K562 (cell line): ENCODE data around the gene STK26. TPM values are rescaled to one million over a fixed set of nuclear protein-coding genes. Genes with fewer than 3 reads are reported as not detected.

Experiments used
- ATAC-seq: fragments of 200-7000 bp; cut with Tn5 transposase; 3 replicates; pipeline ENCODE4 v1.9.1; 2020; ENCODE audit warnings: moderate library complexity
- BruUV-seq: library from RNA; stranded (reverse); fragments of 400-500 nt; replicated peaks from 2 replicates; lab custom pipeline; 2021; lab: Mats Ljungman, UMichigan
- CTCF ChIA-PET: fragments of 300-600 bp; formaldehyde crosslinking; extraction: SDS; loops from one replicate; lab custom pipeline; 2021; ENCODE audit warnings: low intra/inter-chr PET ratio; lab: Yijun Ruan, JAX
- POLR2A ChIA-PET: fragments of 300-600, 350-650 bp; sonication (Branson Sonifier 250); formaldehyde crosslinking; extraction: SDS; loops from one replicate; lab custom pipeline; 2021; ENCODE audit warnings: antibody characterized with exemption, inconsistent platforms; lab: Yijun Ruan, JAX
- DNase-seq, 4 experiments: peaks; one replicate each; pipeline versions ENCODE4 v3.0.0 to v3.0.0-alpha.2; 2011 to 2018; ENCODE audit warnings: low spot score in 3 of 4, mixed read lengths in 3 of 4; ENCODE audit errors: extremely low read depth in 1 of 4
- FAIRE-seq: peaks from 2 replicates; lab custom pipeline; 2011; peaks lifted over from hg19 to GRCh38; lab: Jason Lieb, UNC
- H2AFZ ChIP-seq: 2 replicates; pipeline ENCODE4 v1.6.0; 2011; ENCODE audit warnings: low read depth, low read length, control low read depth, inconsistent platforms
- H3K27ac ChIP-seq: fragments of 200-600 bp; 3 replicates; pipeline ENCODE4 v1.8.0; 2011; ENCODE audit warnings: low read depth, mild to moderate bottlenecking, control low read depth, inconsistent platforms, low read length, moderate library complexity, mixed read lengths; ENCODE audit errors: extremely low read depth
- H3K27me3 ChIP-seq, 2 experiments: fragments of 300-600 bp in 1 of 2; 2 replicates in 1 of 2; 3 replicates in 1 of 2; pipeline versions ENCODE4 v1.6.0 to v1.8.0; 2011; ENCODE audit warnings: inconsistent platforms in 2 of 2, low read length in 2 of 2, mild to moderate bottlenecking in 1 of 2, mixed read lengths in 1 of 2, moderate library complexity in 1 of 2; ENCODE audit not compliant: control insufficient read depth in 2 of 2, insufficient read depth in 2 of 2
- H3K36me3 ChIP-seq: fragments of 300-600 bp; 3 replicates; pipeline ENCODE4 v1.8.0; 2011; ENCODE audit warnings: mild to moderate bottlenecking, low read length, inconsistent platforms; ENCODE audit not compliant: control insufficient read depth, insufficient read depth
- H3K4me1 ChIP-seq, 2 experiments: fragments of 200-600 bp in 1 of 2; replicated peaks in 1 of 2; 2 replicates in 1 of 2; 3 replicates in 1 of 2; pipeline versions ENCODE4 v1.5.1 to v1.8.0; 2011; ENCODE audit warnings: inconsistent platforms in 2 of 2, low read length in 2 of 2, mild to moderate bottlenecking in 1 of 2, mixed read lengths in 1 of 2, moderate library complexity in 1 of 2; ENCODE audit not compliant: control insufficient read depth in 2 of 2, insufficient read depth in 2 of 2
- H3K4me2 ChIP-seq: 2 replicates; pipeline ENCODE4 v1.6.1; 2011; ENCODE audit warnings: low read length, control low read depth, inconsistent platforms, mixed read lengths; ENCODE audit not compliant: insufficient read depth
- H3K4me3 ChIP-seq: fragments of 200-600 bp; sonication (generic), shearing (Covaris generic); 2 replicates; pipeline ENCODE4 v1.5.1; 2016; ENCODE audit warnings: control low read depth, inconsistent platforms
- H3K79me2 ChIP-seq: fragments of 200-600 bp; 3 replicates; pipeline ENCODE4 v1.8.0; 2011; ENCODE audit warnings: low read length, inconsistent platforms; ENCODE audit not compliant: control insufficient read depth, insufficient read depth
- H3K9ac ChIP-seq, 2 experiments: 2 replicates each; pipeline versions ENCODE4 v1.6.0 to v1.6.1; 2011; ENCODE audit warnings: low read depth in 2 of 2, low read length in 2 of 2, control low read depth in 1 of 2, inconsistent platforms in 1 of 2, mild to moderate bottlenecking in 1 of 2, mixed read lengths in 1 of 2; ENCODE audit not compliant: insufficient read depth in 1 of 2
- H3K9me1 ChIP-seq: one replicate; pipeline ENCODE4 v1.6.0; 2011; ENCODE audit warnings: inconsistent platforms, mild to moderate bottlenecking, low read length, moderate library complexity; ENCODE audit not compliant: control insufficient read depth, insufficient read depth
- H3K9me3 ChIP-seq: replicated peaks from 2 replicates; pipeline ENCODE4 v1.5.1; 2011; ENCODE audit warnings: low read depth, low read length, inconsistent platforms; ENCODE audit not compliant: control insufficient read depth, insufficient read depth
- H4K20me1 ChIP-seq: replicated peaks from 2 replicates; pipeline ENCODE4 v1.6.1; 2011; ENCODE audit warnings: low read length, inconsistent platforms, mixed read lengths; ENCODE audit not compliant: control insufficient read depth, insufficient read depth
- ARID1B ChIP-seq: fragments of 450-650 bp; IDR thresholded peaks from 2 replicates; pipeline ENCODE4 v1.6.1; 2016; ENCODE audit warnings: antibody characterized with exemption, mild to moderate bottlenecking, inconsistent platforms
- BACH1 ChIP-seq: fragments of 200-800 bp; sonication (Bioruptor generic); IDR thresholded peaks from 2 replicates; pipeline ENCODE4 v1.6.1; 2016; ENCODE audit warnings: missing genetic modification characterization, missing compliant biosample characterization
- CHCHD3 ChIP-seq: fragments of 250-450 bp; sonication (Bioruptor Pico); IDR thresholded peaks from 2 replicates; pipeline ENCODE4 v2.1.2; 2022; ENCODE audit warnings: mild to moderate bottlenecking
- CXXC5 ChIP-seq: fragments of 250-450 bp; sonication (Bioruptor Pico); IDR thresholded peaks from 2 replicates; pipeline ENCODE4 v1.8.0; 2022; ENCODE audit warnings: inconsistent platforms, mild to moderate bottlenecking, moderate library complexity
- FOXP1 ChIP-seq: sonication (generic); formaldehyde crosslinking; IDR thresholded peaks from 2 replicates; pipeline ENCODE4 v1.8.0; 2022; ENCODE audit warnings: mild to moderate bottlenecking, missing genetic modification reagents
- ILF3 ChIP-seq: fragments of 450-650 bp; IDR thresholded peaks from 2 replicates; pipeline ENCODE4 v1.6.1; 2018; ENCODE audit warnings: antibody characterized with exemption, mild to moderate bottlenecking, moderate library complexity, borderline replicate concordance
- JUND ChIP-seq, 2 experiments: IDR thresholded peaks; 2 replicates in 1 of 2; 3 replicates in 1 of 2; pipeline ENCODE4 v1.6.1; 2011; ENCODE audit warnings: borderline replicate concordance in 2 of 2, low read depth in 2 of 2, low read length in 2 of 2, improper control_type of control experiment in 1 of 2, missing biosample characterization in 1 of 2, missing genetic modification characterization in 1 of 2, missing genetic modification reagents in 1 of 2
- LEF1 ChIP-seq: fragments of 450-650 bp; IDR thresholded peaks from 2 replicates; pipeline ENCODE4 v1.6.1; 2016; ENCODE audit warnings: mild to moderate bottlenecking
- MECOM ChIP-seq: fragments of 250-450 bp; sonication (Bioruptor Pico); IDR thresholded peaks from 2 replicates; pipeline ENCODE4 v1.8.0; 2022; ENCODE audit warnings: inconsistent platforms
- RAD21 ChIP-seq, 2 experiments: fragments of 250-450 bp in 1 of 2; fragments of 450-650 bp in 1 of 2; sonication (Bioruptor Pico) in 1 of 2; formaldehyde crosslinking in 1 of 2; IDR thresholded peaks in 1 of 2; conservative IDR thresholded peaks in 1 of 2; 2 replicates each; pipeline versions ENCODE4 v1.4.0 to v1.8.0; 2020 to 2022; ENCODE audit warnings: mild to moderate bottlenecking in 2 of 2, moderate library complexity in 1 of 2
- SMARCA4 ChIP-seq: fragments of 450-650 bp; IDR thresholded peaks from 2 replicates; pipeline ENCODE4 v1.6.1; 2016
- SUPT5H ChIP-seq: fragments of 450-650 bp; IDR thresholded peaks from 2 replicates; pipeline ENCODE4 v1.6.1; 2016
- ZZZ3 ChIP-seq: fragments of 450-650 bp; IDR thresholded peaks from 2 replicates; pipeline ENCODE4 v1.6.1; 2016; ENCODE audit warnings: antibody characterized with exemption, mild to moderate bottlenecking, moderate library complexity
- WGBS: fragments of 100-300 bp; shearing (Covaris generic); methylation state at CpG from one replicate; pipeline ENCODE4 v1.1.6; 2016; ENCODE audit warnings: low coverage, mixed read lengths; ENCODE audit not compliant: insufficient coverage; ENCODE audit errors: missing lambda C conversion rate; 5-methylcytosine and 5-hydroxymethylcytosine counted together
- in situ Hi-C: fragments of 300-500 bp; cut with MboI; formaldehyde crosslinking; loops from 4 replicates; pipeline ENCODE4 v1.15.0; 2018; ENCODE audit warnings: inconsistent platforms, mixed read lengths
- intact Hi-C: fragments of 100-400 bp; cut with micrococcal nuclease; formaldehyde crosslinking; loops from 2 replicates; pipeline ENCODE4 v1.14.2; 2022
- polyA plus RNA-seq, 8 experiments: library from polyadenylated mRNA; depleted of rRNA in 4 of 8; stranded (reverse) in 5 of 8; unstranded in 3 of 8; fragments of >200 nt; fragmentation: Nextera tagmentation in 2 of 8; fragmentation: Illumina TruSeq in 1 of 8; extraction: Ambion mirVana in 2 of 8; extraction: Trizol in 1 of 8; gene quantifications; 2 replicates each; pipeline versions ENCODE4 v1.2.1 to v1.2.3, GENCODE V29; 2011 to 2014; ENCODE audit warnings: inconsistent platforms in 1 of 8, missing spikeins in 1 of 8
- total RNA-seq, 7 experiments: library from RNA; depleted of rRNA in 6 of 7; stranded (reverse); fragments of >200 nt in 6 of 7; fragmentation: Illumina TruSeq in 2 of 7; extraction: Trizol in 2 of 7; gene quantifications; 2 replicates each; pipeline versions ENCODE4 v1.2.1 to v1.2.3, GENCODE V29; 2011 to 2021; ENCODE audit warnings: low replicate concordance in 1 of 7
- TF ChIP-seq, protein P1 (sequence below), 2 experiments: fragments of 450-650 bp in 1 of 2; sonication (generic) in 1 of 2; formaldehyde crosslinking in 1 of 2; IDR thresholded peaks in 1 of 2; conservative IDR thresholded peaks in 1 of 2; 2 replicates each; pipeline versions ENCODE4 v1.6.1 to v1.8.1; 2016 to 2023; ENCODE audit warnings: mild to moderate bottlenecking in 2 of 2, moderate library complexity in 2 of 2, inconsistent platforms in 1 of 2, missing genetic modification reagents in 1 of 2
- TF ChIP-seq, protein P2 (sequence below): fragments of 250-450 bp; sonication (Bioruptor Pico); IDR thresholded peaks from 2 replicates; pipeline ENCODE4 v1.5.0; 2021
- TF ChIP-seq, protein P3 (sequence below): fragments of 250-450 bp; sonication (Bioruptor Pico); IDR thresholded peaks from 2 replicates; pipeline ENCODE4 v1.8.0; 2021; ENCODE audit warnings: borderline replicate concordance, mild to moderate bottlenecking, moderate library complexity; ENCODE audit not compliant: poor library complexity, severe bottlenecking
- TF ChIP-seq, protein P4 (sequence below): fragments of 450-650 bp; IDR thresholded peaks from 2 replicates; pipeline ENCODE4 v1.6.1; 2018; ENCODE audit warnings: mild to moderate bottlenecking, low read depth; ENCODE audit not compliant: partially characterized antibody

The STK26 gene
- total and polyA plus RNA-seq, 9 of the 15 experiments (the other 6 are each of a cell fraction or from before 2014, with no cell fraction given), result 28.1 to 72.9 (median 50.1) TPM

DNA sequence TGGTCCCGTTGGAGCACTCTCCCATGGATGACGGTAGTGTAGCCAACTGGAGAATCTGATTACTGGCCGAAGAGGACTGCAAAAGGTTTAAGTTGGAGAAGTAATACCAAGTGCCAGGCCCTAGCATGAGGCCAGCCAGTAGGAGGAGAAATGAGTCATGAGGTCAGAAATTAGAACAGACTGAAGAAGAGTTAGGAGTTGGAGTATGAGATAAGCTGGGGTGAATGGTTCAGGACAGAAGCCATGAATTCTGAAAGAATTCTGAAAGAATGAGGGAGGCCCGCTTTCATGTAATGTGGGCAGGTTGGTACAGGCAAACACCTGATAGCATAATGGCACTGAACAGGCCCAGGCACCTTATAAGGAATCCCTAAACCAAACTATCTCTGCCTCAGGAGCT lies 18.4 kb upstream of the STK26 start:
- H3K27ac ChIP-seq, result peak overlapping the region; percentile 60; the same call in 2 of the 3 replicates
- CTCF ChIA-PET, result no interaction called here
- H3K79me2 ChIP-seq, result no peaks in the 10 kb centered on the region
- in situ Hi-C loops, result no loop called here
- H3K27me3 ChIP-seq, result no peaks in the 10 kb centered on the region
- peaks cover 0 to 25% of the 10 kb centered on the region in 2 experiments; a peak in 4 of 5 replicates for H3K4me1 ChIP-seq
- FAIRE-seq, result peak; percentile 87
- WGBS, result 4% methylated on average over 4 of the region's 4 CpGs
- peak; percentile 93 for ATAC-seq
- H3K4me2 ChIP-seq, result peak overlapping the region; percentile 55; the same call in 1 of the 2 replicates
- H3K4me3 ChIP-seq, result no peak overlapping the region
- H3K9ac ChIP-seq, result peak overlapping the region in 1 of 2 experiments; percentile 33; a peak in 1 of 4 replicates
- no peaks in the 10 kb centered on the region for H3K9me3 ChIP-seq
- DNase-seq, result peak; percentile 19 to 68 (median 40)
- no peaks in the 10 kb centered on the region for H3K36me3 ChIP-seq
- BruUV-seq, result no TSS peak
- no peaks in the 10 kb centered on the region for H3K9me1 ChIP-seq
- peak overlapping the region; percentile 94 for H2AFZ ChIP-seq
- no peaks in the 10 kb centered on the region for H4K20me1 ChIP-seq
- POLR2A ChIA-PET, result interaction anchor here (0.7 kb wide), 2 partner anchors 9 to 1800 kb away, joined by 3 read pairs; no protein-coding TSS in a partner anchor
- intact Hi-C loops, result no loop called here
- TF ChIP-seq ILF3, result no peak
- no peak for TF ChIP-seq FOXP1 (CRISPR knock-in tag)
- TF ChIP-seq ARID1B, result peak; percentile 29; the same call in 1 of the 2 replicates
- TF ChIP-seq SUPT5H, result no peak
- TF ChIP-seq MECOM (CRISPR knock-in tag), result no peak
- TF ChIP-seq CHCHD3 (CRISPR knock-in tag), result no peak
- TF ChIP-seq, protein P1, sequence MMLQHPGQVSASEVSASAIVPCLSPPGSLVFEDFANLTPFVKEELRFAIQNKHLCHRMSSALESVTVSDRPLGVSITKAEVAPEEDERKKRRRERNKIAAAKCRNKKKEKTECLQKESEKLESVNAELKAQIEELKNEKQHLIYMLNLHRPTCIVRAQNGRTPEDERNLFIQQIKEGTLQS (IDR thresholded peaks at IDR 0.05), result peak; percentile 61
- TF ChIP-seq, protein P1 (CRISPR knock-in tag; conservative IDR thresholded peaks at IDR 0.05), result no peak
- TF ChIP-seq, protein P2, sequence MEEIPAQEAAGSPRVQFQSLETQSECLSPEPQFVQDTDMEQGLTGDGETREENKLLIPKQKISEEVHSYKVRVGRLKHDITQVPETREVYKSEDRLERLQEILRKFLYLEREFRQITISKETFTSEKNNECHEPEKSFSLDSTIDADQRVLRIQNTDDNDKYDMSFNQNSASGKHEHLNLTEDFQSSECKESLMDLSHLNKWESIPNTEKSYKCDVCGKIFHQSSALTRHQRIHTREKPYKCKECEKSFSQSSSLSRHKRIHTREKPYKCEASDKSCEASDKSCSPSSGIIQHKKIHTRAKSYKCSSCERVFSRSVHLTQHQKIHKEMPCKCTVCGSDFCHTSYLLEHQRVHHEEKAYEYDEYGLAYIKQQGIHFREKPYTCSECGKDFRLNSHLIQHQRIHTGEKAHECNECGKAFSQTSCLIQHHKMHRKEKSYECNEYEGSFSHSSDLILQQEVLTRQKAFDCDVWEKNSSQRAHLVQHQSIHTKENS (CRISPR knock-in tag), result no peak
- TF ChIP-seq BACH1, result no peak
- TF ChIP-seq, protein P3, sequence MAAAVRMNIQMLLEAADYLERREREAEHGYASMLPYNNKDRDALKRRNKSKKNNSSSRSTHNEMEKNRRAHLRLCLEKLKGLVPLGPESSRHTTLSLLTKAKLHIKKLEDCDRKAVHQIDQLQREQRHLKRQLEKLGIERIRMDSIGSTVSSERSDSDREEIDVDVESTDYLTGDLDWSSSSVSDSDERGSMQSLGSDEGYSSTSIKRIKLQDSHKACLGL (CRISPR knock-in tag), result no peak
- TF ChIP-seq, protein P4, sequence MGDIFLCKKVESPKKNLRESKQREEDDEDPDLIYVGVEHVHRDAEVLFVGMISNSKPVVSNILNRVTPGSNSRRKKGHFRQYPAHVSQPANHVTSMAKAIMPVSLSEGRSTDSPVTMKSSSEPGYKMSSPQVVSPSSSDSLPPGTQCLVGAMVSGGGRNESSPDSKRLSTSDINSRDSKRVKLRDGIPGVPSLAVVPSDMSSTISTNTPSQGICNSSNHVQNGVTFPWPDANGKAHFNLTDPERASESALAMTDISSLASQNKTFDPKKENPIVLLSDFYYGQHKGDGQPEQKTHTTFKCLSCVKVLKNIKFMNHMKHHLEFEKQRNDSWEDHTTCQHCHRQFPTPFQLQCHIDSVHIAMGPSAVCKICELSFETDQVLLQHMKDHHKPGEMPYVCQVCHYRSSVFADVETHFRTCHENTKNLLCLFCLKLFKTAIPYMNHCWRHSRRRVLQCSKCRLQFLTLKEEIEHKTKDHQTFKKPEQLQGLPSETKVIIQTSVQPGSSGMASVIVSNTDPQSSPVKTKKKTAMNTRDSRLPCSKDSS, result no peak
- TF ChIP-seq CXXC5 (CRISPR knock-in tag), result no peak
- TF ChIP-seq JUND (IDR thresholded peaks at IDR 0.05; ENCODE audit: borderline replicate concordance, low read depth, low read length), result peak; percentile 83
- TF ChIP-seq JUND (tag; IDR thresholded peaks at IDR 0.05; ENCODE audit: borderline replicate concordance, low read depth, low read length), result peak; percentile 80; the same call in 1 of the 3 replicates
- peak; percentile 8 to 32; a peak in 1 of 4 replicates for TF ChIP-seq RAD21 (CRISPR knock-in tag; conservative IDR thresholded peaks at IDR 0.05 in 1 of 2, IDR thresholded peaks at IDR 0.05 in 1 of 2)
- TF ChIP-seq LEF1, result no peak
- no peak for TF ChIP-seq ZZZ3
- TF ChIP-seq SMARCA4, result 0 out of 2 replicates have a peak, but pooled peaks have one; percentile 22
